ENCODE data around the gene ZNF626. TPM values are rescaled to one million over a fixed set of nuclear protein-coding genes. Genes with fewer than 3 reads are reported as not detected.
"Not testable (repeated sequence)": the region's sequence is repeated elsewhere in the genome, so short reads cannot be mapped to it uniquely, and the experiment has no call there.

Gene ZNF626
- polyA plus RNA-seq, 1 donor (not counting 4 experiments of a cell fraction or from before 2014, with no cell fraction given): 7.8 TPM

- dilution Hi-C loops (cut with MboI; ENCODE audit: extremely low pct_ligation_motif_present, low sequenced_read_pairs): no loop called here
- Histone ChIP-seq H3K9me3 (ENCODE audit: control insufficient read depth, low read depth, low read length) (peaks cover 4% of the 10 kb centered on the region), H2AFZ (ENCODE audit: control insufficient read depth, low read length) (no peak overlapping the region)
Measured at GRCh38 chr19:20616071-20616470, 45.3 kb downstream of the ZNF626 start.

GRCh38 chr19:20614971-20615370 lies 46.4 kb downstream of the ZNF626 start:
- H2AFZ ChIP-seq (ENCODE audit: control insufficient read depth, low read length); H3K27ac ChIP-seq (ENCODE audit: control insufficient read depth, insufficient read depth, low read length); DNase-seq (ENCODE audit: low read depth, low spot score); H4K20me1 ChIP-seq (ENCODE audit: control insufficient read depth, extremely low read depth, insufficient read depth, low read length); H3K9me3 ChIP-seq (ENCODE audit: control insufficient read depth, low read depth, low read length); H3K4me1 ChIP-seq (ENCODE audit: control insufficient read depth, extremely low read depth, insufficient read depth, low read length); H3K36me3 ChIP-seq (ENCODE audit: control insufficient read depth in 2 of 2, extremely low read depth in 1 of 2, insufficient read depth in 2 of 2, low read length in 2 of 2); H3K9ac ChIP-seq (ENCODE audit: control insufficient read depth, extremely low read depth, insufficient read depth, low read length); FAIRE-seq; H3K27me3 ChIP-seq (ENCODE audit: control insufficient read depth, extremely low read depth, insufficient read depth, low read length); H3K4me2 ChIP-seq (ENCODE audit: control insufficient read depth, extremely low read depth, insufficient read depth, low read depth, low read length); H3K4me3 ChIP-seq (ENCODE audit: control insufficient read depth in 2 of 3, extremely low read depth in 1 of 3, insufficient read depth in 2 of 3, low read depth in 1 of 3, low read length in 3 of 3); H3K9me1 ChIP-seq (ENCODE audit: control insufficient read depth, extremely low read depth, insufficient read depth, low read length); dilution Hi-C loops (cut with MboI; ENCODE audit: extremely low pct_ligation_motif_present, low sequenced_read_pairs); H3K79me2 ChIP-seq (ENCODE audit: control insufficient read depth, insufficient read depth, low read length): not testable (repeated sequence)

More at GRCh38 chr19:20616071-20616470, 45.3 kb downstream of the ZNF626 start:
- no peaks in the 10 kb centered on the region for H3K4me1 ChIP-seq (ENCODE audit: control insufficient read depth, extremely low read depth, insufficient read depth, low read length)
- no peak overlapping the region for H3K4me2 ChIP-seq (ENCODE audit: control insufficient read depth, extremely low read depth, insufficient read depth, low read depth, low read length)
- H3K9ac ChIP-seq (ENCODE audit: control insufficient read depth, extremely low read depth, insufficient read depth, low read length): no peak overlapping the region
- H3K4me3 ChIP-seq (ENCODE audit: control insufficient read depth in 2 of 3, extremely low read depth in 1 of 3, insufficient read depth in 2 of 3, low read depth in 1 of 3, low read length in 3 of 3): no peak overlapping the region
- no peaks in the 10 kb centered on the region for H3K9me1 ChIP-seq (ENCODE audit: control insufficient read depth, extremely low read depth, insufficient read depth, low read length)
- no peaks in the 10 kb centered on the region for H3K36me3 ChIP-seq (ENCODE audit: control insufficient read depth in 2 of 2, extremely low read depth in 1 of 2, insufficient read depth in 2 of 2, low read length in 2 of 2)
- DNase-seq (ENCODE audit: low read depth, low spot score) (no peak), FAIRE-seq (no peak)
- no peaks in the 10 kb centered on the region for H3K79me2 ChIP-seq (ENCODE audit: control insufficient read depth, insufficient read depth, low read length)
- TF ChIP-seq CTCF (optimal IDR thresholded peaks at IDR 0.05 in 1 of 3, IDR thresholded peaks at IDR 0.05 in 1 of 3, conservative IDR thresholded peaks at IDR 0.05 in 1 of 3; ENCODE audit: extremely low read depth in 1 of 3, insufficient read depth in 2 of 3, low read length in 3 of 3) (no peak), EZH2 (IDR thresholded peaks at IDR 0.05; ENCODE audit: low read length) (no peak)
- no peaks in the 10 kb centered on the region for H3K27me3 ChIP-seq (ENCODE audit: control insufficient read depth, extremely low read depth, insufficient read depth, low read length)
- H3K27ac ChIP-seq (ENCODE audit: control insufficient read depth, insufficient read depth, low read length): no peak overlapping the region
- no peaks in the 10 kb centered on the region for H4K20me1 ChIP-seq (ENCODE audit: control insufficient read depth, extremely low read depth, insufficient read depth, low read length)

- Histone ChIP-seq H4K20me1 (ENCODE audit: control insufficient read depth, extremely low read depth, insufficient read depth, low read length) (no peaks in the 10 kb centered on the region), H2AFZ (ENCODE audit: control insufficient read depth, low read length) (no peak overlapping the region), H3K4me3 (ENCODE audit: control insufficient read depth in 2 of 3, extremely low read depth in 1 of 3, insufficient read depth in 2 of 3, low read depth in 1 of 3, low read length in 3 of 3) (peak overlapping the region in 2 of 3 experiments; percentile 13 to 21), H3K9me1 (ENCODE audit: control insufficient read depth, extremely low read depth, insufficient read depth, low read length) (no peaks in the 10 kb centered on the region), H3K9ac (ENCODE audit: control insufficient read depth, extremely low read depth, insufficient read depth, low read length) (no peak overlapping the region), H3K36me3 (ENCODE audit: control insufficient read depth in 2 of 2, extremely low read depth in 1 of 2, insufficient read depth in 2 of 2, low read length in 2 of 2) (no peaks in the 10 kb centered on the region), H3K27me3 (ENCODE audit: control insufficient read depth, extremely low read depth, insufficient read depth, low read length) (no peaks in the 10 kb centered on the region), H3K9me3 (ENCODE audit: control insufficient read depth, low read depth, low read length) (no peaks in the 10 kb centered on the region), H3K4me2 (ENCODE audit: control insufficient read depth, extremely low read depth, insufficient read depth, low read depth, low read length) (peak overlapping the region; percentile 38), H3K4me1 (ENCODE audit: control insufficient read depth, extremely low read depth, insufficient read depth, low read length) (no peaks in the 10 kb centered on the region), H3K79me2 (ENCODE audit: control insufficient read depth, insufficient read depth, low read length) (no peaks in the 10 kb centered on the region), H3K27ac (ENCODE audit: control insufficient read depth, insufficient read depth, low read length) (no peak overlapping the region)
- DNase-seq (ENCODE audit: low read depth, low spot score) (no peak), FAIRE-seq (no peak)
- dilution Hi-C loops (cut with MboI; ENCODE audit: extremely low pct_ligation_motif_present, low sequenced_read_pairs): no loop called here
- no peak for TF ChIP-seq EZH2 (IDR thresholded peaks at IDR 0.05; ENCODE audit: low read length)
- no peak for TF ChIP-seq CTCF (optimal IDR thresholded peaks at IDR 0.05 in 1 of 3, IDR thresholded peaks at IDR 0.05 in 1 of 3, conservative IDR thresholded peaks at IDR 0.05 in 1 of 3; ENCODE audit: extremely low read depth in 1 of 3, insufficient read depth in 2 of 3, low read length in 3 of 3)
Measured at GRCh38 chr19:20612711-20613316, 48.6 kb downstream of the ZNF626 start.

Measured in keratinocyte (primary cell).